ENCODE measurements around the gene EED.
"Not testable (repeated sequence)": the region's sequence is repeated elsewhere in the genome, so short reads cannot be mapped to it uniquely, and the experiment has no call there.

EED gene

GRCh38 chr11:86249307-86250098 lies 5.0 kb downstream of the EED start:
- no peak for DNase-seq (ENCODE audit: low spot score)

DNA sequence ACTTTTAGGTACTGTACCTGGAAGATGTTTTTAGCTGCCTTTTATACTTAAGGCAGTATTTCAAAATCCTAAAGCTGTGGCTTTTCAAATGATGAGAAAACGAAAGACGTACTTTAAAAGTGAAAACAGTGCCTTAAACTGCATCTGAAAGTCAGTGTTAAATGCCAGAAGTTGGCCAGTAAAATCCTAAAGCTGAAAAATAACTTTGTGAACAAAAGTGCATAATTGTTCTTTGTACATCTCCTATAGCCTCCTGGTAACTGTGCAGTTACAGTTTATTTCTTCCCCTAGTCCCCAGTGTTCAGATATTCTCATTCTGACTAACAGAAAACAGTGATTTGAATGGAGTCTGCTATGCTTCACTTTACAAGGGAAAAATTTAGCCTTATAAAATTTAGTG lies 6.8 kb downstream of the EED start:
- no peak for DNase-seq (ENCODE audit: low spot score)

DNA sequence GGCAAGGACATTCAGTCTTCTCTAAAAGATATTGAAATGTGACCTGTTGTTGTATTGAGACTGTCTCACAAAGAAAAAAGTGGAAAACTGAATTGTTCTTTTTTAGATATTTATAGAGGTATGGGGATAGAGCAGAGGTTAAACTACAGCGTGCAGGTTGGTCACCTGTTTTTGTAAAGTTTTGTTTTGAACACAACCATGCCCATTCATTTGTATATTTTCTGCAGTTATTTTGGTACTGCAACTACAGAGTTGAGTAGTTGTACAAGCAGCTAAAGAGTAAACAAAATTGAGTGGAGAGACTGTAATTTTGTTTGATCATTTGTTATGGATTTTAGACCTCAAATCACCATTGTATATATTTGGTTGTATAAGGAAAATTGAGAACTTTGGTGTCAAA lies 11.3 kb downstream of the EED start:
- DNase-seq (ENCODE audit: low spot score): no peak

DNA sequence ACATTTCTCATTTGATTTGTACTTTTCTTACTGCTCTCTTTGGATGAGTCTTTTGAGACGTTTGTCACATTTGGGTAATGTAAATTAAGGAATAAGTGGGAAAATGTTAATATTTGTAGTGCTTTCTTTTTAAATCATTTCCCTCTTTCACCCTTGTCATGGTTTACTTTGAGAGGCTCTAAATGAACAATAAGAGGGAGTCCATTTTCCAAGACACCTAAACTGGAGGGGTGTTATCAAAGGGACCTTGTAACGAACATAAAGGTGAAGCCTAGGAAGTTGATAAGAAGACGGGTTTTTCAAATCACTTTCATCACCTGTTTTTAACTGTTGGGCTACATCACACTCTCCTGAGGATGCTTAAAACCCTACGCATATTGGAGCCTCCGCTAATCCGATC lies 12.1 kb downstream of the EED start:
- DNase-seq (ENCODE audit: low spot score): no peak

- DNase-seq (ENCODE audit: low spot score): no peak
These were observed 12.9 kb downstream of the EED start for GRCh38 chr11:86257446-86257845.

DNA sequence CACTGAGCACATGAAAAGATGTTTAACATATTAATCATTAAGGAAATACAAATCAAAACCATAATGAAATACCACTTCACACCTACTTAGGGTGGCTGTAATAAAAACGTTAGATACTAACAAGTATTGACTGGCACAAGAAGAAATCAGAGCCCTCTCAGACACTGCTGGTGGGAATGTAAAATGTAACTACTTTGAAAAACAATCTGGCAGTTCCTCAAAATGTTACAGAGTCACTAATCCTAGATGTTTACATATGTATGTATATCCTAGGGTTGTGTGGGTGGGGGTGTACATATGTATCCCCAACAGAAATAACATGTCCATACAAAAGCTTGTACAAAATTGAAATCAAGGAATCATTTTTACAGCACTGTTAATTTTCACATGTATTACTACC lies 15.2 kb downstream of the EED start:
- DNase-seq (ENCODE audit: low spot score): no peak

GRCh38 chr11:86261328-86261727 lies 16.8 kb downstream of the EED start:
- DNase-seq (ENCODE audit: low spot score): no peak

GRCh38 chr11:86262387-86262786 lies 17.8 kb downstream of the EED start:
- DNase-seq (ENCODE audit: low spot score): no peak

DNA sequence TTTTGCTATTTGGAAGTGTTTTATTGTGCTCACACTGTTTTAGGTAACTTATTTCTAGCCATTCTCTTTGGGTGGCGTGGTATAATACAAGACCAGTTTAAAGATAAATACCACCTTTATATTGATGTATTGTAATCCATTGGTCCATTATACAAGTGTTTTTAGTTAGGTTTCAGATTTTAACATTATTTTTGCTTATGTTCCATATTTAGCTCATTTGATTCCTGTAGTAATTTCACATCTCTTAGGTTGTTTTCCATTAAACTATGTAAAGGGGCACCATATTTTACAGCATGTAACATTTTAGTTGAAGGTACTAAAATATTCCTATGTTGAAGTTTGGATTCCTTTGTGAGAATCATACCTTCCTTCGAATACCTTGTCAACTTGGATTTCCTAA lies 20.1 kb downstream of the EED start:
- no peak for DNase-seq (ENCODE audit: low spot score)

GRCh38 chr11:86265194-86265593 lies 20.6 kb downstream of the EED start:
- no peak for DNase-seq (ENCODE audit: low spot score)

DNA sequence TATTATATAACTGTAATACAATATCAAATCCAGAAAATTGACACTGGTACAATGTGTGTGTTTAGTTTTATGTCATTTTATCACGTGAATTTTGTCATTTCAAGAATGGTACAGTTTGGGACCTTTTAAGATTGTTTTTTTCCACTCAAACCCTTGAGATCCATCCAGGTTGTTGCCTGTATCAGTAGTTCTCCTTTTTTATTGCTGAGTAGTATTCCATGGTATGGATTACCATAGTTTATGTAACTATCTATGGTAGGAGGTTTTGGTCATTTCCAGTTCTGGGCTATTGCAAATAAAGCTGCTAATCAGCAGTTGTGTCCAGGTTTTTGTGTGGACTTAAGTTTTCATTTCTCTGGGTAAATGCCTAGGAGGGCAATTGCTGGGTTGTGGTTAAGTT lies 25.1 kb downstream of the EED start:
- DNase-seq (ENCODE audit: low spot score): no peak

GRCh38 chr11:86274503-86274902 lies 29.9 kb downstream of the EED start:
- DNase-seq (ENCODE audit: low spot score): no peak

- no peak for DNase-seq (ENCODE audit: low spot score)
These were observed 30.4 kb downstream of the EED start for GRCh38 chr11:86274999-86275398.

DNA sequence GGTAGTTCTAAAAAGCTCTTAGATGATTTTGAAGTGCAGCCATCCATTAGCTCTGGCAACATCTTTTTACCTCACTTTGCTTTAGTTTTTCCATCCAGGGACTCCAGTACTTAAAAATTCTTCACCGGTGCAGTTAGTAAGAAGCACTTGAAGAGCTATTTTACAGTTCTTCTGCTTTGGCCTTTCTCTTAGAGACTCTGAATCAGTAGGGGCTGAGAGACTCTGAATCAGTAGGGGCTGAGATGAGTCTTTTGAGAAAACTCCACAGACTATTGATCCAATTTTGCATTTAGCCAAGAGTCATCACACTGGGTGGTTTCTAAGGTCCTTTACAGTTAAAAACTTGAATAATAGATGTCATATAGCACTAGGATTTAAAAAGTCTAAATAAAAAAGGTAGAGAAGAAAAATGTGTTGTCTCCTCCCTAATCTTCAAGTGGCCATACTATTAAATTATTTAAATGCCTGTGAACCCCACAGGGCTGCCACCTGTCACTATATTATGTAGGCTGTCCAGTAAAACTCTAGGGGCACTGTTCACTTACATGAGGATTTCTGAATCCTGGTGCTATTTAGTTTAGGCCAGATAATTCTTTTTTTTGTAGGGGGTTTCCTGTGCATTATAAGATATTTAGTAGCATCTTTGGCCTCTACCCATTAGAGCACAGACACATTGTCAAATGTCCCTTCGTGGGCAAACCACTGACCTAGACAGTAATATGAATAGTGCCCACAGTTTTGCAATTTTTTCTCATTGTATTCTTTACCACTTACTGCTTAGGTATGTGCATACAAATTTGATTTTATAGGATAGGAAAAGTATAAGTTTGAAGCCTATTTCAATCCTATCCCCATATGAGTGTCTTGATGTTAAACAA lies 31.2 kb downstream of the EED start:
- DNase-seq (ENCODE audit: low spot score): no peak

DNA sequence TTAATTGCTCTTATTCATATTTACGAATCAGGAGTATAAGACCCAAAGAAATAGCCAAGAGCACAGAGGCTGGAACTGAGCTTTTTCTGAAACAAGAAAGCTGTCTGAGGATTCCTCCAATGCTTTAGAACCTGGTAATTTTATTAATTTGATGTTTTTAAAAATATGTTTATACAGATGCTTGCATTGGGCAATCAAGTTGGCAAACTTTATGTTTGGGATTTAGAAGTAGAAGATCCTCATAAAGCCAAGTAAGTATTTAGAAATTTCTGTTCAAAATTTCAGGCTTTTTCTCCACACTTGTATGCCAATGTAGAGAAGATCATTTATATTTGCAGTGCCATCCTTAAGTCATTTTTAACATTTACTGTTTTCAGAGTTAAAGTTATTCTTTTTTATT lies 33.2 kb downstream of the EED start:
- DNase-seq (ENCODE audit: low spot score): no peak

DNA sequence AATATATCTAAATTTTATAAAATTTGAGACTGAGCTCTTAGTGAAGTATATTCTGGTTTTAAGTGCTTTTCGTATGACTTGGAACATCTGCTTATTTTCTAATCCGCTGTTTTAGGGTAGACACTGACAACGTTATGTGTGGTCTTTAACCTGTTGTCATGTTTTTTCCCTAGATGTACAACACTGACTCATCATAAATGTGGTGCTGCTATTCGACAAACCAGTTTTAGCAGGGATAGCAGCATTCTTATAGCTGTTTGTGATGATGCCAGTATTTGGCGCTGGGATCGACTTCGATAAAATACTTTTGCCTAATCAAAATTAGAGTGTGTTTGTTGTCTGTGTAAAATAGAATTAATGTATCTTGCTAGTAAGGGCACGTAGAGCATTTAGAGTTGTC lies 33.7 kb downstream of the EED start:
- DNase-seq (ENCODE audit: low spot score): no peak

GRCh38 chr11:86279747-86280146 lies 35.2 kb downstream of the EED start:
- no peak for DNase-seq (ENCODE audit: low spot score)

DNA sequence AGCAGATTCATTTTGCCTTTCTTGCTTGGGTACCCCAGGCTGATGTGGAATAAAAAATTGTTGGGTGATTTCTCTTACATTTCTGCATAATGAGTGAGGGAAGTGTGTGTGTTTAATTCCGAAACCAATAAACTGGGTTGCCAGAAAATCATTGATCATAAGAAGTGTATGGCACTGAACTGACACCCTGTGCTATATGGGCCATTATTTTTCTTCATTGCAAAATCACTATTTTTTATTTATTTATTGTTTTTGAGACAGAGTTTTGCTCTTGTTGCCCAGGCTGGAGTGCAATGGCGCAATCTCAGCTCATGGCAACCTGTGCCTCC lies 42.9 kb downstream of the EED start:
- no peak for DNase-seq (ENCODE audit: low spot score)

- peak; percentile 7 for DNase-seq (ENCODE audit: low spot score)
These were observed 44.4 kb downstream of the EED start for GRCh38 chr11:86288776-86289507.

- not testable (repeated sequence) for DNase-seq (ENCODE audit: low spot score)
These were observed 45.1 kb downstream of the EED start for GRCh38 chr11:86289508-86290280.

GRCh38 chr11:86291466-86292262 lies 47.1 kb downstream of the EED start:
- DNase-seq (ENCODE audit: low spot score): peak; percentile 63
